NCI-H2171 treated with DMSO at 0.1 percent for 48 hours (cell line): ENCODE results near the gene PRMT5.
A peak's percentile ranks its signal among the peaks of the same experiment; 100 is the strongest.
"Not testable (repeated sequence)": the region's sequence is repeated elsewhere in the genome, so short reads cannot be mapped to it uniquely, and the experiment has no call there.

Experiments used
- DNase-seq: peaks from one replicate; lab custom pipeline; 2025; lab: John Stamatoyannopoulos, UW

PRMT5 gene

GRCh38 chr14:22932146-22932545 is 3.0 kb upstream of the PRMT5 start:
- DNase-seq = no peak

GRCh38 chr14:22929961-22930364 is 787 bp upstream of the PRMT5 start:
- no peak for DNase-seq

- DNase-seq = no peak
These were observed 706 bp downstream of the PRMT5 start for GRCh38 chr14:22928237-22929103.

- DNase-seq = no peak
These were observed 2.9 kb downstream of the PRMT5 start for GRCh38 chr14:22926316-22926715.

GRCh38 chr14:22925513-22925912 is 3.7 kb downstream of the PRMT5 start:
- DNase-seq = no peak

GRCh38 chr14:22923746-22924145 is 5.4 kb downstream of the PRMT5 start:
- no peak for DNase-seq

GRCh38 chr14:22922294-22922693 is 6.9 kb downstream of the PRMT5 start:
- DNase-seq = no peak

- DNase-seq = no peak
These were observed 8.5 kb downstream of the PRMT5 start for GRCh38 chr14:22920697-22921096.

- DNase-seq = no peak
These were observed 9.6 kb downstream of the PRMT5 start for GRCh38 chr14:22919601-22919921.

- peak; percentile 100 for DNase-seq
These were observed 10.2 kb downstream of the PRMT5 start, which contains the start of gene RBM23 for GRCh38 chr14:22918804-22919600. Gene RBM23 (minus strand): TSS chr14:22919149.

GRCh38 chr14:22915886-22916521 is 13.2 kb downstream of the PRMT5 start:
- DNase-seq = no peak

- DNase-seq = not testable (repeated sequence)
These were observed 14.3 kb downstream of the PRMT5 start for GRCh38 chr14:22914836-22915235.

- DNase-seq = no peak
These were observed 18.3 kb downstream of the PRMT5 start for GRCh38 chr14:22910916-22911315.

GRCh38 chr14:22908601-22909000 is 20.6 kb downstream of the PRMT5 start:
- no peak for DNase-seq

- no peak for DNase-seq
These were observed 21.7 kb downstream of the PRMT5 start for GRCh38 chr14:22907429-22907828.

- no peak for DNase-seq
These were observed 23.1 kb downstream of the PRMT5 start for GRCh38 chr14:22906073-22906472.

- no peak for DNase-seq
These were observed 23.5 kb downstream of the PRMT5 start for GRCh38 chr14:22905627-22906026.

GRCh38 chr14:22903742-22904087 is 25.5 kb downstream of the PRMT5 start:
- DNase-seq = no peak

- DNase-seq = no peak
These were observed 27.4 kb downstream of the PRMT5 start for GRCh38 chr14:22901799-22902198.

- DNase-seq = peak; percentile 89
These were observed 28.9 kb downstream of the PRMT5 start for GRCh38 chr14:22900081-22900799.

- no peak for DNase-seq
These were observed 30.7 kb downstream of the PRMT5 start for GRCh38 chr14:22898302-22899090.
